Kidney (tissue), 14 donors: Measurements from ENCODE around the gene NPRL2. TPM values are rescaled to one million over a fixed set of nuclear protein-coding genes. Genes with fewer than 3 reads are reported as not detected.
"Not testable (repeated sequence)": the region's sequence is repeated elsewhere in the genome, so short reads cannot be mapped to it uniquely, and the experiment has no call there.

Experiments used
- DNase-seq, 5 donors: peaks; one replicate each; pipeline ENCODE4 v3.0.0-alpha.2; 2013 to 2020
- FAIRE-seq: peaks from 2 replicates; lab custom pipeline; 2012; peaks lifted over from hg19 to GRCh38; lab: Jason Lieb, UNC
- H3K27ac ChIP-seq, 2 donors: one replicate each; pipeline ENCODE4 v1.7.0; 2013; ENCODE audit warnings: low read depth in 2 of 2, low read length in 2 of 2, inconsistent platforms in 1 of 2
- H3K27me3 ChIP-seq: one replicate; pipeline ENCODE4 v1.7.1; 2013; ENCODE audit warnings: low read length, inconsistent platforms; ENCODE audit not compliant: control insufficient read depth, insufficient read depth
- H3K36me3 ChIP-seq, 3 donors: one replicate each; pipeline versions ENCODE4 v1.7.0 to v1.7.1; 2013; ENCODE audit warnings: low read length in 3 of 3, control low read depth in 1 of 3, inconsistent platforms in 1 of 3; ENCODE audit not compliant: insufficient read depth in 3 of 3, control insufficient read depth in 2 of 3
- H3K4me1 ChIP-seq, 3 donors: one replicate each; pipeline versions ENCODE4 v1.7.0 to v1.7.1; 2013; ENCODE audit warnings: low read length in 3 of 3, inconsistent platforms in 1 of 3, low read depth in 1 of 3; ENCODE audit not compliant: control insufficient read depth in 2 of 3, insufficient read depth in 2 of 3
- H3K4me3 ChIP-seq, 3 donors: one replicate each; pipeline versions ENCODE4 v1.7.0 to v1.8.1; 2013; ENCODE audit warnings: low read length in 3 of 3, control low read depth in 1 of 3, inconsistent platforms in 1 of 3
- H3K9ac ChIP-seq, 3 donors: one replicate each; pipeline versions ENCODE4 v1.7.0 to v1.7.1; 2013; ENCODE audit warnings: low read length in 3 of 3, control low read depth in 1 of 3, inconsistent platforms in 1 of 3
- H3K9me3 ChIP-seq, 3 donors: one replicate each; pipeline versions ENCODE4 v1.7.0 to v1.7.1; 2013; ENCODE audit warnings: low read length in 3 of 3, control low read depth in 1 of 3, inconsistent platforms in 1 of 3; ENCODE audit not compliant: control insufficient read depth in 2 of 3, insufficient read depth in 1 of 3
- intact Hi-C: fragments of 100-400 bp; cut with DNase I; formaldehyde crosslinking; loops from one replicate; pipeline ENCODE4 v1.11.1; 2022
- polyA plus RNA-seq: library from polyadenylated mRNA; stranded (reverse); fragments of 350-450 nt; fragmentation: Illumina TruSeq; extraction: RNeasy Lipid Tissue Mini Kit (QIAGEN cat#74804); gene quantifications from one replicate; pipeline ENCODE4 v1.2.3, GENCODE V29; 2014; ENCODE audit warnings: low read depth, low replicate concordance; ENCODE audit not compliant: insufficient read depth
- total RNA-seq: library from RNA; stranded (reverse); fragmentation: NEBNext Ultra II Directional; extraction: Animal tissue kit (Norgen Biotek cat#: 25700); gene quantifications from one replicate; pipeline ENCODE4 v1.2.1, GENCODE V29; 2021
- TF ChIP-seq, protein P1 (sequence below): IDR thresholded peaks from 3 replicates; pipeline ENCODE4 v1.5.1; 2012; ENCODE audit warnings: mild to moderate bottlenecking, moderate library complexity, borderline replicate concordance; ENCODE audit not compliant: insufficient read depth; ENCODE audit errors: extremely low read depth
- donor health status: control.
- donor health status: control.
- donor health status: control.
- donor health status: control.
- donor health status: control.
- donor health status: DM: yes; HTN: yes; CAD: no.
- donor health status: Normal renal cell carcinoma (clear cell type).

Gene NPRL2
- total and polyA plus RNA-seq, 2 donors from 2014 or later, result 23.5 to 39.8 TPM

DNA sequence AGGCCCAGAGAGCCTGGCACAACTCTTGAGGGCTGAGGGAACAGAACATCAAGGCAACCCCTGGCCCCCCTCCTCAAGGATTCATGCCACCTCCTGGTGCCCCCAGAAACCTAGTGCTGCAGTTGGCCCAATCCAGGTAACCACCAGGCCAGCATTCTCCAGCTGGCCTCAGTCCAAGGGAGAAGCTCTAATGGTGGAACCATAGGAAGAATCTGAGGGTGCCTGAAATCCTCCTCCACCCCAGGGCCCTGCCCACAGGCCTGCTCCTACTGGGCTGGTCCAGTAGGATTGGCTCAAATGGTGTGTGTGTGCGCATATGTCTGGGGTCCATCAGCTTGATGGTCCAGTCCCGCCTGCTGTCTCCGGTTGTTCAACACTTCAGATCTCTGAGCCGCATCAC, 35.8 kb downstream of the NPRL2 start:
- no peak overlapping the region for H3K4me3 ChIP-seq
- H3K36me3 ChIP-seq, result peaks cover 6 to 18% (median 11%) of the 10 kb centered on the region in 3 donors
- no peaks in the 10 kb centered on the region for H3K9me3 ChIP-seq
- DNase-seq (no peak), FAIRE-seq (no peak)
- H3K27me3 ChIP-seq, result no peaks in the 10 kb centered on the region
- peaks cover 0 to 23% (median 11%) of the 10 kb centered on the region in 3 donors for H3K4me1 ChIP-seq
- intact Hi-C loops, result no loop called here
- H3K9ac ChIP-seq, result no peak overlapping the region
- TF ChIP-seq, protein P1, sequence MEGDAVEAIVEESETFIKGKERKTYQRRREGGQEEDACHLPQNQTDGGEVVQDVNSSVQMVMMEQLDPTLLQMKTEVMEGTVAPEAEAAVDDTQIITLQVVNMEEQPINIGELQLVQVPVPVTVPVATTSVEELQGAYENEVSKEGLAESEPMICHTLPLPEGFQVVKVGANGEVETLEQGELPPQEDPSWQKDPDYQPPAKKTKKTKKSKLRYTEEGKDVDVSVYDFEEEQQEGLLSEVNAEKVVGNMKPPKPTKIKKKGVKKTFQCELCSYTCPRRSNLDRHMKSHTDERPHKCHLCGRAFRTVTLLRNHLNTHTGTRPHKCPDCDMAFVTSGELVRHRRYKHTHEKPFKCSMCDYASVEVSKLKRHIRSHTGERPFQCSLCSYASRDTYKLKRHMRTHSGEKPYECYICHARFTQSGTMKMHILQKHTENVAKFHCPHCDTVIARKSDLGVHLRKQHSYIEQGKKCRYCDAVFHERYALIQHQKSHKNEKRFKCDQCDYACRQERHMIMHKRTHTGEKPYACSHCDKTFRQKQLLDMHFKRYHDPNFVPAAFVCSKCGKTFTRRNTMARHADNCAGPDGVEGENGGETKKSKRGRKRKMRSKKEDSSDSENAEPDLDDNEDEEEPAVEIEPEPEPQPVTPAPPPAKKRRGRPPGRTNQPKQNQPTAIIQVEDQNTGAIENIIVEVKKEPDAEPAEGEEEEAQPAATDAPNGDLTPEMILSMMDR, result no peak
- H3K27ac ChIP-seq, result no peak overlapping the region

DNA sequence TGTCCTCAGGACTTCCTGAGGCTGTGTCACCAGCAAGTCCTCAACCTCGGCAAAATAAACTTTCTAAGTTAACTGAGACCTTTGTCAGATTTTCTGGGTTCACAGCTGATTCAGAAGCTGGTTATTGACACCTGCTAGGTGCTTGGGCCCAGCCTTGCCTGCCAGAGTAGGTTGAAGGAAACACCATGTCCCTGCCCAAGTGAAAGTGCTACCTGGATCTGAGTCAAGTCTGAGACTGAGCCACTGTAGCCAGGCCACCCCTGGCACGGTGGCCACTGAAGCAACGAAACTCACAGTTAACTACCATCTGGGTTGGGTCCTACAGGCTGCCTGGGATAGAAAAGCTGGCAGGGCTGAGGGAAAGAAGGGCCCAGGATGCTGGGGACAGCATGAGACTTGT, 36.2 kb downstream of the NPRL2 start:
- TF ChIP-seq, protein P1, result no peak
- H3K4me3 ChIP-seq, result no peak overlapping the region
- peaks cover 6 to 18% (median 9%) of the 10 kb centered on the region in 3 donors for H3K36me3 ChIP-seq
- H3K9me3 ChIP-seq, result no peaks in the 10 kb centered on the region
- H3K9ac ChIP-seq, result no peak overlapping the region
- intact Hi-C loops, result no loop called here
- no peaks in the 10 kb centered on the region for H3K27me3 ChIP-seq
- no peak for DNase-seq
- FAIRE-seq, result no peak
- H3K27ac ChIP-seq, result no peak overlapping the region
- H3K4me1 ChIP-seq, result peaks cover 0 to 19% (median 6%) of the 10 kb centered on the region in 3 donors

DNA sequence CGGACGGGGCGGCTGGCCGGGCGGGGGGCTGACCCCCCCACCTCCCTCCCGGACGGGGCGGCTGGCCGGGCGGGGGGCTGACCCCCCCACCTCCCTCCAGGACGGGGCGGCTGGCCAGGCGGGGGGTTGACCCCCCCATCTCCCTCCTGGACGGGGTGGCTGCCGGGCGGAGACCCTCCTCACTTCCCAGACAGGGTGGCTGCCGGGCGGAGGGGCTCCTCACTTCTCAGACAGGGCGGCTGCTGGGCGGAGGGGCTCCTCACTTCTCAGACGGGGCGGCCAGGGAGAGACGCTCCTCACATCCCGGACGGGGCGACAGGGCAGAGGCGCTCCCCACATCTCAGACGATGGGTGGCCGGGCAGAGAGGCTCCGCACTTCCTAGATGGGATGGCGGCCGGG, 38.5 kb downstream of the NPRL2 start:
- H3K27me3 ChIP-seq, H3K27ac ChIP-seq, H3K4me3 ChIP-seq, FAIRE-seq, H3K36me3 ChIP-seq, H3K9ac ChIP-seq, intact Hi-C loops, DNase-seq, H3K9me3 ChIP-seq, H3K4me1 ChIP-seq: not testable (repeated sequence)

DNA sequence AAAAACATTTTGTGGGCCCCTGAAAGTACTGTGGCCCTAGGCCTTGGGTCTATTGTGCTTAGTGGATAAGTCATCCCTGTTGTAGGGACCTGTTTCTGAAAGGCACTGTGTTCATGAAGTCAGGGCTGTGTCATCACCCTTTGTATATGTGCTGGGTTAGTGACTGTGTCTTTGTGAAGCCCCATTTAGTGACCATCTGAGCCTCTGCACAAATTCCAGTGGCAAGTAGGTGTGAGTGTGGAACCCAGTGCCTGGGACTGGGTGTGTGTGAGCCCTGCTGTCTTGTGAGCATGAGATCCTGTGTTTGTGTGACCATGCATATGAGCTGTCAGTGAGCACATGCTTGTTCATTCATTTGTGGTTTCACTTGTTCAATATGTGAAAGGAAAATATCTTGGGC, 46.0 kb downstream of the NPRL2 start:
- FAIRE-seq, result no peak
- DNase-seq, result no peak
- Histone ChIP-seq H3K27ac (no peak overlapping the region), H3K36me3 (peaks cover 0 to 6% (median 3%) of the 10 kb centered on the region in 3 donors), H3K9ac (no peak overlapping the region), H3K9me3 (no peaks in the 10 kb centered on the region), H3K4me1 (peaks cover 4 to 30% (median 10%) of the 10 kb centered on the region in 3 donors), H3K4me3 (no peak overlapping the region), H3K27me3 (no peaks in the 10 kb centered on the region)
- TF ChIP-seq, protein P1, result no peak
- intact Hi-C loops, result no loop called here
